Parathyroid adenoma (tissue), 2 donors: ENCODE data around the gene NID2.

Experiments used
- H2AFZ ChIP-seq: fragments of 300-600 bp; sonication (generic); one replicate; pipeline ENCODE4 v1.7.0; 2017; ENCODE audit warnings: antibody characterized with exemption, mild to moderate bottlenecking
- H3K27ac ChIP-seq: fragments of 300-600 bp; sonication (generic); one replicate; pipeline ENCODE4 v1.7.0; 2017
- H3K27me3 ChIP-seq: fragments of 300-600 bp; sonication (generic); one replicate; pipeline ENCODE4 v1.7.0; 2017; ENCODE audit warnings: low read length; ENCODE audit not compliant: control insufficient read depth, insufficient read depth
- H3K36me3 ChIP-seq: fragments of 300-600 bp; sonication (generic); one replicate; pipeline ENCODE4 v1.7.0; 2017; ENCODE audit warnings: low read length; ENCODE audit not compliant: control insufficient read depth, insufficient read depth
- H3K4me1 ChIP-seq: fragments of 300-600 bp; sonication (generic); one replicate; pipeline ENCODE4 v1.7.0; 2017; ENCODE audit warnings: control low read depth
- H3K4me2 ChIP-seq: fragments of 300-600 bp; sonication (generic); one replicate; pipeline ENCODE4 v1.7.0; 2017; ENCODE audit warnings: low read length
- H3K4me3 ChIP-seq: fragments of 300-600 bp; sonication (generic); one replicate; pipeline ENCODE4 v1.7.0; 2017; ENCODE audit warnings: low read depth, low read length
- H3K79me2 ChIP-seq: fragments of 300-600 bp; sonication (generic); one replicate; pipeline ENCODE4 v1.7.0; 2017; ENCODE audit warnings: control low read depth
- H3K9ac ChIP-seq: fragments of 300-600 bp; sonication (generic); one replicate; pipeline ENCODE4 v1.7.0; 2017; ENCODE audit warnings: mild to moderate bottlenecking
- H3K9me3 ChIP-seq: fragments of 300-600 bp; sonication (generic); one replicate; pipeline ENCODE4 v1.7.0; 2017; ENCODE audit warnings: low read length; ENCODE audit not compliant: control insufficient read depth
- CTCF ChIP-seq: fragments of 300-600 bp; sonication (generic); IDR thresholded peaks from one replicate; pipeline ENCODE4 v1.7.0; 2017; ENCODE audit warnings: antibody characterized with exemption, mild to moderate bottlenecking
- donor health status: primary hyperparathyroidism.

NID2 gene

GRCh38 chr14:52031781-52032180 lies 37.1 kb downstream of the NID2 start:
- Histone ChIP-seq H2AFZ (no peak overlapping the region), H3K4me3 (no peak overlapping the region), H3K9ac (no peak overlapping the region), H3K36me3 (no peaks in the 10 kb centered on the region), H3K27me3 (no peaks in the 10 kb centered on the region), H3K27ac (no peak overlapping the region), H3K4me1 (peaks cover 3% of the 10 kb centered on the region), H3K9me3 (no peaks in the 10 kb centered on the region), H3K4me2 (peak overlapping the region; percentile 3), H3K79me2 (no peaks in the 10 kb centered on the region)
- no peak for TF ChIP-seq CTCF

DNA sequence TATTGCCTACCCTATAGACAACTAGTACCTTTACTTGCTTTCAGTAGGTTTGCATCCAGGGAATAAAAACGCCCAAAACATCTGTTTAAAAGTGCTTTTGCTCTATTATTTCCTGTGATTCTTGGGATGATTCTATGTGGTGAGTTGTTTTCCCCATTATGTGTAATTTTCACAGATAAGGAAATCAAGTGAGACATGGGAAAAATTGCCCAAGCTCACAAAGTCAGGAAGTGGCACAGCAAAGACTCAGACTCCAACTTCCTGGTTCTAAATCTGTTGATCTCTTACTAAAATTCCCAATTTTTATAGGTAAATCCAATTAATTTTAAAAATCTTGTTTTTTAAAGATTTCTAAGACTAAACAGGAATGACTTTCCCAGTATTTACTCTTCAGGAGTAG lies 39.0 kb downstream of the NID2 start:
- no peak overlapping the region for H3K27ac ChIP-seq
- TF ChIP-seq CTCF, result no peak
- H3K36me3 ChIP-seq, result no peaks in the 10 kb centered on the region
- H3K27me3 ChIP-seq, result no peaks in the 10 kb centered on the region
- no peaks in the 10 kb centered on the region for H3K9me3 ChIP-seq
- H2AFZ ChIP-seq, result no peak overlapping the region
- no peak overlapping the region for H3K4me2 ChIP-seq
- no peak overlapping the region for H3K4me3 ChIP-seq
- H3K79me2 ChIP-seq, result no peaks in the 10 kb centered on the region
- no peak overlapping the region for H3K9ac ChIP-seq
- peaks cover 3% of the 10 kb centered on the region for H3K4me1 ChIP-seq

- Histone ChIP-seq H3K27ac (no peak overlapping the region), H3K9me3 (no peaks in the 10 kb centered on the region), H2AFZ (no peak overlapping the region), H3K27me3 (no peaks in the 10 kb centered on the region), H3K4me3 (no peak overlapping the region), H3K36me3 (no peaks in the 10 kb centered on the region), H3K9ac (no peak overlapping the region), H3K4me2 (no peak overlapping the region), H3K4me1 (peaks cover 3% of the 10 kb centered on the region), H3K79me2 (no peaks in the 10 kb centered on the region)
- TF ChIP-seq CTCF, result no peak
Measured at GRCh38 chr14:52026901-52027300, 42.0 kb downstream of the NID2 start.

DNA sequence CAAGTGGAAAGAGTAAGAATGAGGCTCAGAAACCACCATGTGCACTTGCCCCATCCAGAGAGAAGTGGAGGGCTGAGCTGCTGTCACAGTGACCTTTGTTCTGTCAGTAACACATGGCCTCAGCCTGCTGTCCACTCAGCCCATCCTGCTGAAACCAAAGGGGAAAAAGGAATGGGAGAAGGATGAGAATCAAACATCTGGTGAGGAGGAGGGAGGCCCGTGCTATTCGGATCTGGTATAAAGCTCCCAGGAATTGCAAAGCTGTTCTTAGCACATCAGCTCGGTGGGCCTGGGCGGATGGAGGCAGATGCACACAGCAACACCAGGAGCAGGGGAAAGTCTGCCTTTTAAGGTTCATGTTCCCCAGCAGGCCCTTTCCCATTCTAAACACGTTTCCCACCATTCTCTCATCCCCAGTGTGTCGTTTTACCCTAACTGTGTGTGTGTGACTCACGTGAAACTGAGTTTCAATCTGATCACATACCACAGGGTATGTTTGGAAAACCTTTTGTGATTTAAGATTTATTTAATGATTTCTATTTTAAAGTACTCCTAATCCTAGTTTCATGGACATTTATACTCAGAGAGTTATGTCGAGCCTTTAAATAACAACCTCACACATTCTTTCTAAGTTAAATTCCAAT lies 42.7 kb downstream of the NID2 start:
- H3K4me2 ChIP-seq, result no peak overlapping the region
- H3K4me1 ChIP-seq, result no peaks in the 10 kb centered on the region
- no peak overlapping the region for H2AFZ ChIP-seq
- no peak for TF ChIP-seq CTCF
- H3K79me2 ChIP-seq, result no peaks in the 10 kb centered on the region
- H3K9ac ChIP-seq, result no peak overlapping the region
- no peaks in the 10 kb centered on the region for H3K36me3 ChIP-seq
- no peak overlapping the region for H3K27ac ChIP-seq
- H3K27me3 ChIP-seq, result no peaks in the 10 kb centered on the region
- no peaks in the 10 kb centered on the region for H3K9me3 ChIP-seq
- H3K4me3 ChIP-seq, result no peak overlapping the region

DNA sequence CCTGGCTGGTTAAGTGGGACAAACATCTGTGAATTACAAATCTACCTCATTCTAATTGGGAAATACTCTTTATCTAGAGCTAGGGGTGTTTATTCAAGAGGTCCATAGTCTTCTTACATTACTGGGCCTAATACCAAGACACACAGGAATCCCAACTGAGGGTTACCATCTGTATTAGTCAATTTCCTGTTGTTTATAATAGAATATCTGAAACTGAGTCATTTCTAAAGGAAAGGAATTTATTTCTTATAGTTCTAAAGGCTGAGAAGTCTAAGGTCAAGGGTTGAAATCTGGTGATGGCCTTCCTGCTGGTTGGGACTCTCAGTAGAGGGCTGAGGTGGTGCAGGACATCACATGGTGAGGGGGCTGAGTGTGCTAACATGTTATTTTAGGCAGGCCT lies 43.5 kb downstream of the NID2 start:
- Histone ChIP-seq H3K4me1 (no peaks in the 10 kb centered on the region), H3K4me2 (no peak overlapping the region), H2AFZ (no peak overlapping the region), H3K79me2 (no peaks in the 10 kb centered on the region), H3K27ac (no peak overlapping the region), H3K4me3 (no peak overlapping the region), H3K9me3 (no peaks in the 10 kb centered on the region), H3K36me3 (no peaks in the 10 kb centered on the region), H3K9ac (no peak overlapping the region), H3K27me3 (no peaks in the 10 kb centered on the region)
- no peak for TF ChIP-seq CTCF
